Endothelial cell (in vitro differentiated cells): ENCODE data around the gene RFX1. TPM values are rescaled to one million over a fixed set of nuclear protein-coding genes. Genes with fewer than 3 reads are reported as not detected.

Experiments used
- DNase-seq: peaks from one replicate; pipeline ENCODE4 v3.0.0; 2021; ENCODE audit warnings: low spot score
- H3K27ac Mint-ChIP-seq: one replicate; pipeline ENCODE4 v1.8.0; 2021; ENCODE audit warnings: mixed read lengths, inconsistent platforms; ENCODE audit not compliant: unreplicated experiment
- H3K27me3 Mint-ChIP-seq: one replicate; pipeline ENCODE4 v1.8.0; 2021; ENCODE audit warnings: mild to moderate bottlenecking, moderate library complexity, mixed read lengths, inconsistent platforms; ENCODE audit not compliant: unreplicated experiment
- H3K36me3 Mint-ChIP-seq: one replicate; pipeline ENCODE4 v1.8.0; 2021; ENCODE audit warnings: mild to moderate bottlenecking, low read depth, mixed read lengths, inconsistent platforms; ENCODE audit not compliant: unreplicated experiment
- H3K4me1 Mint-ChIP-seq: one replicate; pipeline ENCODE4 v1.8.0; 2021; ENCODE audit warnings: mild to moderate bottlenecking, mixed read lengths, inconsistent platforms; ENCODE audit not compliant: unreplicated experiment
- H3K4me3 Mint-ChIP-seq: one replicate; pipeline ENCODE4 v1.8.0; 2021; ENCODE audit warnings: mild to moderate bottlenecking, mixed read lengths, inconsistent platforms; ENCODE audit not compliant: unreplicated experiment
- H3K9me3 Mint-ChIP-seq: one replicate; pipeline ENCODE4 v1.8.0; 2021; ENCODE audit warnings: mixed read lengths, inconsistent platforms; ENCODE audit not compliant: unreplicated experiment
- total RNA-seq: library from RNA; stranded (reverse); fragmentation: NEBNext Ultra II Directional; extraction: Animal tissue kit (Norgen Biotek cat#: 25700); gene quantifications from one replicate; pipeline ENCODE4 v1.2.1, GENCODE V29; 2021; ENCODE audit not compliant: unreplicated experiment
- TF ChIP-seq, protein P1 (sequence below): fragments of 200-600 bp; sonication (generic); IDR thresholded peaks from one replicate; pipeline ENCODE4 v1.5.0; 2021; ENCODE audit warnings: antibody characterized with exemption; ENCODE audit not compliant: unreplicated experiment

RFX1 gene
- total RNA-seq, 1 donor from 2014 or later, result 16.2 TPM

DNA sequence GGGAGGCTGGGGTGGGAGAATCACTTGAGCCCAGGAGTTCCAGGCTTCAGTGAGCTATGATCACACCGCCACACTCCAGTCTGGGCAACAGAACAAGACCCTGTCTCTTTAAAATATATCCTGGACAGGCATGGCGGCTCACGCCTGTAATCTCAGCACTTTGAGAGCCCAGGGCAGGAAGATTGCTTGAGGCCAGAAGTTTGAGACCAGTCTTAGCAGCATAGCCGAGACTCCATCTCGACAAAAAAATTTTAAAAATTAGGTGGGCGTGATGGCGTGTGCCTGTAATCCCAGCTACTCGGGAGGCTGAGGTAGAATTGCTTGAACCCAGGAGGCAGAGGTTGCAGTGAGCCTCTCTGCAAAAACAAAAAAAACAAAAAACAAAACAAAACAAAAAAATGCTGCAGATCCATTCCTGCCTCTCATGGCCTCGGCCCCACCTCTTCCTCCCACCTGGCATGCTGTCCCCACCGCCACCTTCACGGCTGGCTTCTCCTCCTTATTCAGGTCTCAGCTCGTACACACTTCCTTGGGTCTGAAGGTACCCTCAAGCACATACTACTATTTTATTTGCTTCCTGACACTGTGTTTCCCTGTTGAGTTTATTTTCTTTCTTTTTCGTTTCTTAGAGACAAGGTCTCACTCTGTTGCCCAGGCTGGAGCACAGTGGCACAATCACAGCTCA is 5.3 kb downstream of the RFX1 start:
- Mint-ChIP-seq H3K9me3 (no peaks in the 10 kb centered on the region), H3K4me3 (no peak overlapping the region), H3K4me1 (no peaks in the 10 kb centered on the region), H3K27me3 (peaks cover 10% of the 10 kb centered on the region), H3K27ac (no peak overlapping the region), H3K36me3 (peaks cover 12% of the 10 kb centered on the region)
- DNase-seq, result no peak
- TF ChIP-seq, protein P1, sequence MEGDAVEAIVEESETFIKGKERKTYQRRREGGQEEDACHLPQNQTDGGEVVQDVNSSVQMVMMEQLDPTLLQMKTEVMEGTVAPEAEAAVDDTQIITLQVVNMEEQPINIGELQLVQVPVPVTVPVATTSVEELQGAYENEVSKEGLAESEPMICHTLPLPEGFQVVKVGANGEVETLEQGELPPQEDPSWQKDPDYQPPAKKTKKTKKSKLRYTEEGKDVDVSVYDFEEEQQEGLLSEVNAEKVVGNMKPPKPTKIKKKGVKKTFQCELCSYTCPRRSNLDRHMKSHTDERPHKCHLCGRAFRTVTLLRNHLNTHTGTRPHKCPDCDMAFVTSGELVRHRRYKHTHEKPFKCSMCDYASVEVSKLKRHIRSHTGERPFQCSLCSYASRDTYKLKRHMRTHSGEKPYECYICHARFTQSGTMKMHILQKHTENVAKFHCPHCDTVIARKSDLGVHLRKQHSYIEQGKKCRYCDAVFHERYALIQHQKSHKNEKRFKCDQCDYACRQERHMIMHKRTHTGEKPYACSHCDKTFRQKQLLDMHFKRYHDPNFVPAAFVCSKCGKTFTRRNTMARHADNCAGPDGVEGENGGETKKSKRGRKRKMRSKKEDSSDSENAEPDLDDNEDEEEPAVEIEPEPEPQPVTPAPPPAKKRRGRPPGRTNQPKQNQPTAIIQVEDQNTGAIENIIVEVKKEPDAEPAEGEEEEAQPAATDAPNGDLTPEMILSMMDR, result no peak

DNA sequence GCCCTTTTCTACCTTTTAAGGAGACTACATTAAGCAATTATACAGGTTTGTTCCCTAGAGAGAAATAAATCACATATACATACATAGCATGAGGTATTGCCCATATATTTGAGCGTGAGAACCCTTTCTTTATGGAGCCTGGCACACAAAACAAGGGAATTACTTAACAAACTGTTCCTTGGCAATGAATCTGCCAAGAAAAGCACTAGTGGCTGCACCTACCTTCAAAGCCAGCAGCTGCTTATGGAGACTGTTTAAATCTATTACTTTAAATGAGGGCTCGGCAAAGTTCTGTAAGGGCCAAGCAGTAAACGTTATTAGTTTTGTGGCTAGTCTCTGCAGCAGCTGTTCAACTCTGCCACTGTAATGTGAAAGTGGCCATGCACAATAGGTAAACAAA is 7.0 kb downstream of the RFX1 start:
- Mint-ChIP-seq H3K36me3 (peaks cover 8% of the 10 kb centered on the region), H3K9me3 (no peaks in the 10 kb centered on the region), H3K4me1 (no peaks in the 10 kb centered on the region), H3K27ac (no peak overlapping the region), H3K4me3 (no peak overlapping the region), H3K27me3 (peaks cover 9% of the 10 kb centered on the region)
- TF ChIP-seq, protein P1, result no peak
- no peak for DNase-seq

DNA sequence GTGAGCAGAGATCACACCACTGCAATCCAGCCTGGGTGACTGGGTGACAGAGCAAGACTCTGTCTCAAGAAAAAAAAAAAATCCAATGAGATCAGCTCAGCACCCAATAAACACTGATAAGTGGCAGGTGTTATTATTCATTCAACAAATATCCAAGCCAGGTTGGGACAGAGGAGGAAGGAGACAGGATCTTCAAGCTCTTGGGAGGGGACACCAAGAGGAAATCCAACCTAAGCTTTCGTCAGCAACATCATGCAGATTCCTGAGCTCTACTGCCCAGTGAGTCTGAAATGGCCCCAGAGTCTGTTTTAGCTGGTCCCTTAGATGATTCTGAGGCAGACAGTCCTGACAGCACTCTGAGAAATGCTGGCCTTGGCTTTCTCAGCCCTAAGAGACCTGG is 7.7 kb downstream of the RFX1 start:
- no peak for DNase-seq
- Mint-ChIP-seq H3K27me3 (peaks cover 9% of the 10 kb centered on the region), H3K27ac (no peak overlapping the region), H3K9me3 (no peaks in the 10 kb centered on the region), H3K36me3 (peaks cover 8% of the 10 kb centered on the region), H3K4me3 (no peak overlapping the region), H3K4me1 (no peaks in the 10 kb centered on the region)
- TF ChIP-seq, protein P1, result no peak

- H3K4me1 Mint-ChIP-seq, result no peaks in the 10 kb centered on the region
- H3K27ac Mint-ChIP-seq, result no peak overlapping the region
- H3K27me3 Mint-ChIP-seq, result peaks cover 7% of the 10 kb centered on the region
- TF ChIP-seq, protein P1, result no peak
- peaks cover 12% of the 10 kb centered on the region for H3K36me3 Mint-ChIP-seq
- no peak for DNase-seq
- no peaks in the 10 kb centered on the region for H3K9me3 Mint-ChIP-seq
- H3K4me3 Mint-ChIP-seq, result no peak overlapping the region
Observed at GRCh38 chr19:13997631-13997962, 8.5 kb downstream of the RFX1 start.

DNA sequence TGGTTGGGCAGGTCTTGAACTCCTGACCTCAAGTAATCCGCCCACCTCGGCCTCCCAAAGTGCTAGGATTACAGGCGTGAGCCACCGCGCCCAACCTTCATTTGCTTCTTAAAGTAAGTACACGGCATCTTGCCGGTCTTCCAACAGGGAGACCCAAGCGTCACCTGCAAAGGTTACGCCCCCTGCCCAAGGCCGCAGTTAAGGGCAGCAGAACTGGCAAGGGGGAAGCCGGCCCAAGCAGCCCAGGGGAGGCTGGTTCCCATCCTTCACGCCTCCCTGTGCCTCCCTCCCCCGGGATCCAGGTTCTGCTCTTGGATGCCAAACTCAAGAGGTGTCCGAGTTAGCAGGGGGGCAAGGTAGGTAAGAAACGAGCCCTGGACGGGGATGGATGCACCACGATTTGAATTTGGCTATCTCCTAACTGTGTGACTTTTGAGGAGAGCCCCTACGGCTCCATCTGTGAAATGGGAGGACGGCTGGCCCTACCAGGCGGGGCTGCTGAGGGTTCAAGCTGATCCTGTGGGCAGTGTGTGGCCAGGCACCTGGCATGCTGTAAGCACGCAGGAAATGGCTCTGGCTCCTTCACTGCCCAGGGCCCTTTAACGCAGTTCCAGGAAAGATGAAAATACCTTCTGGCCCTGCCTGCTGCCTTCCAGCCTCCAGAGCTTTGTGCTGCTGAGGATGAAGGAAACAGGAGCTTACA is 9.0 kb downstream of the RFX1 start:
- peaks cover 13% of the 10 kb centered on the region for H3K36me3 Mint-ChIP-seq

More for the DNA sequence above, 9.0 kb downstream of the RFX1 start:
- no peaks in the 10 kb centered on the region for H3K9me3 Mint-ChIP-seq
- TF ChIP-seq, protein P1, result no peak
- no peaks in the 10 kb centered on the region for H3K4me1 Mint-ChIP-seq
- no peak overlapping the region for H3K4me3 Mint-ChIP-seq
- no peak for DNase-seq
- no peak overlapping the region for H3K27ac Mint-ChIP-seq
- peaks cover 7% of the 10 kb centered on the region for H3K27me3 Mint-ChIP-seq
